Skeletal muscle tissue (tissue), 4 donors: ENCODE data around the gene CMTM5. TPM values are rescaled to one million over a fixed set of nuclear protein-coding genes. Genes with fewer than 3 reads are reported as not detected.
"Not testable (repeated sequence)": the region's sequence is repeated elsewhere in the genome, so short reads cannot be mapped to it uniquely, and the experiment has no call there.

Experiments used
- H3K27ac ChIP-seq: one replicate; pipeline ENCODE4 v1.7.0; 2013; ENCODE audit warnings: mild to moderate bottlenecking, low read depth, low read length, inconsistent platforms
- H3K27me3 ChIP-seq, 3 donors: one replicate each; pipeline ENCODE4 v1.7.0; 2013; ENCODE audit warnings: low read length in 3 of 3; ENCODE audit not compliant: control insufficient read depth in 3 of 3, insufficient read depth in 3 of 3
- H3K36me3 ChIP-seq, 3 donors: one replicate each; pipeline ENCODE4 v1.7.0; 2013; ENCODE audit warnings: low read length in 3 of 3; ENCODE audit not compliant: control insufficient read depth in 3 of 3, insufficient read depth in 3 of 3
- H3K4me1 ChIP-seq, 3 donors: one replicate each; pipeline ENCODE4 v1.7.0; 2013; ENCODE audit warnings: low read length in 3 of 3, mild to moderate bottlenecking in 3 of 3; ENCODE audit not compliant: control insufficient read depth in 3 of 3, insufficient read depth in 3 of 3
- H3K4me3 ChIP-seq, 3 donors: one replicate each; pipeline ENCODE4 v1.7.0; 2013; ENCODE audit warnings: low read length in 3 of 3
- H3K9ac ChIP-seq, 3 donors: one replicate each; pipeline ENCODE4 v1.7.0; 2013; ENCODE audit warnings: low read length in 3 of 3, mild to moderate bottlenecking in 3 of 3, moderate library complexity in 2 of 3, low read depth in 1 of 3
- H3K9me3 ChIP-seq, 3 donors: one replicate each; pipeline ENCODE4 v1.7.0; 2013; ENCODE audit warnings: low read length in 3 of 3; ENCODE audit not compliant: control insufficient read depth in 3 of 3
- total RNA-seq: library from RNA; depleted of rRNA; stranded (reverse); fragments of >200 nt; gene quantifications from one replicate; pipeline ENCODE4 v1.2.3, GENCODE V29; 2014
- donor health status: Osteomylitis.

CMTM5 gene
- total RNA-seq, 1 donor from 2014 or later, result 2.1 TPM

GRCh38 chr14:23384364-23385080 lies 7.7 kb downstream of the CMTM5 start:
- peaks cover 0 to 14% (median 0%) of the 10 kb centered on the region in 3 donors for H3K27me3 ChIP-seq
- H3K4me1 ChIP-seq, result no peaks in the 10 kb centered on the region
- H3K4me3 ChIP-seq, result no peak overlapping the region
- H3K9me3 ChIP-seq, result no peaks in the 10 kb centered on the region
- peaks cover 3 to 84% (median 47%) of the 10 kb centered on the region in 3 donors for H3K36me3 ChIP-seq
- no peak overlapping the region for H3K27ac ChIP-seq
- no peak overlapping the region for H3K9ac ChIP-seq

- Histone ChIP-seq H3K36me3 (peaks cover 3 to 86% (median 51%) of the 10 kb centered on the region in 3 donors), H3K27me3 (peaks cover 0 to 12% (median 0%) of the 10 kb centered on the region in 3 donors), H3K4me1 (no peaks in the 10 kb centered on the region), H3K9me3 (no peaks in the 10 kb centered on the region), H3K27ac (no peak overlapping the region), H3K9ac (no peak overlapping the region), H3K4me3 (no peak overlapping the region)
Observed at GRCh38 chr14:23385244-23385641, 8.4 kb downstream of the CMTM5 start.

- no peak overlapping the region for H3K9ac ChIP-seq
- peaks cover 3 to 86% (median 55%) of the 10 kb centered on the region in 3 donors for H3K36me3 ChIP-seq
- no peaks in the 10 kb centered on the region for H3K9me3 ChIP-seq
Observed at GRCh38 chr14:23385642-23386265, 8.9 kb downstream of the CMTM5 start.

GRCh38 chr14:23386266-23386657 lies 9.4 kb downstream of the CMTM5 start:
- H3K9me3 ChIP-seq, H3K9ac ChIP-seq, H3K27ac ChIP-seq, H3K27me3 ChIP-seq, H3K4me1 ChIP-seq, H3K4me3 ChIP-seq: not testable (repeated sequence)
- H3K36me3 ChIP-seq, result peaks cover 0 to 86% (median 60%) of the 10 kb centered on the region in 3 donors

More at GRCh38 chr14:23385642-23386265, 8.9 kb downstream of the CMTM5 start:
- H3K27ac ChIP-seq, result no peak overlapping the region
- no peaks in the 10 kb centered on the region for H3K4me1 ChIP-seq
- H3K4me3 ChIP-seq, result no peak overlapping the region
- peaks cover 0 to 6% (median 0%) of the 10 kb centered on the region in 3 donors for H3K27me3 ChIP-seq

GRCh38 chr14:23386999-23387398 lies 10.2 kb downstream of the CMTM5 start:
- no peaks in the 10 kb centered on the region for H3K4me1 ChIP-seq
- H3K27ac ChIP-seq, result no peak overlapping the region
- H3K4me3 ChIP-seq, result no peak overlapping the region
- H3K9ac ChIP-seq, result no peak overlapping the region
- H3K36me3 ChIP-seq, result peaks cover 0 to 82% (median 60%) of the 10 kb centered on the region in 3 donors
- no peaks in the 10 kb centered on the region for H3K9me3 ChIP-seq
- peaks cover 0 to 5% (median 0%) of the 10 kb centered on the region in 3 donors for H3K27me3 ChIP-seq

GRCh38 chr14:23387916-23388882 lies 11.4 kb downstream of the CMTM5 start:
- Histone ChIP-seq H3K4me3 (no peak overlapping the region), H3K27me3 (peaks cover 0 to 5% (median under 1%) of the 10 kb centered on the region in 3 donors), H3K9ac (no peak overlapping the region), H3K4me1 (no peaks in the 10 kb centered on the region), H3K36me3 (peaks cover 2 to 82% (median 62%) of the 10 kb centered on the region in 3 donors), H3K9me3 (no peaks in the 10 kb centered on the region), H3K27ac (no peak overlapping the region)

- H3K4me1 ChIP-seq, result no peaks in the 10 kb centered on the region
- H3K36me3 ChIP-seq, result peaks cover 5 to 82% (median 66%) of the 10 kb centered on the region in 3 donors
- no peaks in the 10 kb centered on the region for H3K9me3 ChIP-seq
- H3K4me3 ChIP-seq, result no peak overlapping the region
- no peak overlapping the region for H3K9ac ChIP-seq
- peaks cover 0 to 5% (median 3%) of the 10 kb centered on the region in 3 donors for H3K27me3 ChIP-seq
- no peak overlapping the region for H3K27ac ChIP-seq
Observed at GRCh38 chr14:23388996-23389395, 12.2 kb downstream of the CMTM5 start.

GRCh38 chr14:23389396-23389795 lies 12.6 kb downstream of the CMTM5 start:
- no peak overlapping the region for H3K4me3 ChIP-seq
- no peak overlapping the region for H3K27ac ChIP-seq
- no peak overlapping the region for H3K9ac ChIP-seq
- peaks cover 5 to 80% (median 66%) of the 10 kb centered on the region in 3 donors for H3K36me3 ChIP-seq
- H3K27me3 ChIP-seq, result peaks cover 0 to 5% (median 3%) of the 10 kb centered on the region in 3 donors
- no peaks in the 10 kb centered on the region for H3K4me1 ChIP-seq
- H3K9me3 ChIP-seq, result no peaks in the 10 kb centered on the region

GRCh38 chr14:23389871-23390270 lies 13.0 kb downstream of the CMTM5 start:
- H3K9me3 ChIP-seq, H3K4me1 ChIP-seq, H3K27ac ChIP-seq, H3K27me3 ChIP-seq, H3K4me3 ChIP-seq, H3K9ac ChIP-seq: not testable (repeated sequence)
- H3K36me3 ChIP-seq, result peaks cover 5 to 75% (median 64%) of the 10 kb centered on the region in 3 donors
